Measurements from ENCODE around the gene PSME2. TPM values are rescaled to one million over a fixed set of nuclear protein-coding genes. Genes with fewer than 3 reads are reported as not detected.
A peak's percentile ranks its signal among the peaks of the same experiment; 100 is the strongest.

The PSME2 gene
- total and polyA plus RNA-seq, 8 donors = 62.4 to 421 (median 232) TPM

- intact Hi-C loops (cut with DNase I; ENCODE audit: low total_unique reads) = no loop called here
- peaks cover 4 to 32% (median 29%) of the 10 kb centered on the region in 4 donors for H3K4me1 ChIP-seq
- no peaks in the 10 kb centered on the region for H3K9me3 ChIP-seq
- H3K27ac ChIP-seq = peak overlapping the region in 3 of 5 donors; percentile 29 to 59 (median 47)
- H3K4me3 ChIP-seq = no peak overlapping the region
- peak in 1 of 2 donors; percentile 64 for DNase-seq
- H3K27me3 ChIP-seq = no peaks in the 10 kb centered on the region
- WGBS, 5 donors = 46 to 58% (median 58%) methylated on average over 5 to 7 of the region's 7 CpGs
- no peak for TF ChIP-seq POLR2AphosphoS5 (IDR thresholded peaks at IDR 0.05)
- TF ChIP-seq POLR2A (IDR thresholded peaks at IDR 0.05) = no peak
- TF ChIP-seq CTCF (IDR thresholded peaks at IDR 0.05) = no peak
- TF ChIP-seq EP300 (IDR thresholded peaks at IDR 0.05) = no peak
- H3K36me3 ChIP-seq = no peaks in the 10 kb centered on the region
Observed at GRCh38 chr14:24130717-24131548, 15.5 kb downstream of the PSME2 start.

- TF ChIP-seq CTCF (IDR thresholded peaks at IDR 0.05) (no peak), EP300 (IDR thresholded peaks at IDR 0.05) (no peak), POLR2A (IDR thresholded peaks at IDR 0.05) (no peak), POLR2AphosphoS5 (IDR thresholded peaks at IDR 0.05) (no peak)
- Histone ChIP-seq H3K9me3 (no peaks in the 10 kb centered on the region), H3K27ac (peak within 1 kb of the TSS in 3 of 5 donors; percentile 29 to 59 (median 47)), H3K36me3 (no peaks in the 10 kb centered on the region), H3K4me3 (no peak within 1 kb of the TSS), H3K27me3 (no peaks in the 10 kb centered on the region), H3K4me1 (peaks cover 1 to 28% (median 25%) of the 10 kb centered on the region in 4 donors)
- WGBS, 5 donors = 94 to 95% (median 94%) methylated on average over 5 of the region's 5 CpGs
- DNase-seq = no peak
- intact Hi-C loops (cut with DNase I; ENCODE audit: low total_unique reads) = no loop called here
Observed at GRCh38 chr14:24130380-24130716, 16.1 kb downstream of the PSME2 start, which contains the start of gene FITM1. Gene FITM1 (plus strand): TSS chr14:24130659. CDS start chr14:24131564, 905 bp downstream.

GRCh38 chr14:24129410-24129998, 16.9 kb downstream of the PSME2 start:
- Histone ChIP-seq H3K4me1 (peaks cover 0 to 25% (median 22%) of the 10 kb centered on the region in 4 donors), H3K27ac (no peak overlapping the region), H3K27me3 (no peaks in the 10 kb centered on the region), H3K9me3 (no peaks in the 10 kb centered on the region), H3K4me3 (no peak overlapping the region), H3K36me3 (peaks cover under 1 to 7% (median 4%) of the 10 kb centered on the region in 4 donors)
- intact Hi-C loops (cut with DNase I; ENCODE audit: low total_unique reads) = no loop called here
- 87 to 96% (median 96%) methylated on average over 8 of the region's 8 CpGs for WGBS, 5 donors
- TF ChIP-seq POLR2AphosphoS5 (IDR thresholded peaks at IDR 0.05) (no peak), EP300 (IDR thresholded peaks at IDR 0.05) (no peak), CTCF (IDR thresholded peaks at IDR 0.05) (no peak), POLR2A (IDR thresholded peaks at IDR 0.05) (no peak)
- DNase-seq = no peak

GRCh38 chr14:24127673-24128072, 18.7 kb downstream of the PSME2 start:
- WGBS, 5 donors = 83 to 95% (median 90%) methylated on average over 2 of the region's 2 CpGs
- H3K9me3 ChIP-seq = no peaks in the 10 kb centered on the region
- no peak for DNase-seq
- intact Hi-C loops (cut with DNase I; ENCODE audit: low total_unique reads) = no loop called here
- peaks cover 18 to 25% (median 22%) of the 10 kb centered on the region in 4 donors for H3K36me3 ChIP-seq
- H3K4me1 ChIP-seq = peaks cover 0 to 22% (median 19%) of the 10 kb centered on the region in 4 donors
- no peak overlapping the region for H3K27ac ChIP-seq
- TF ChIP-seq POLR2AphosphoS5 (IDR thresholded peaks at IDR 0.05) (no peak), CTCF (IDR thresholded peaks at IDR 0.05) (no peak), POLR2A (IDR thresholded peaks at IDR 0.05) (no peak), EP300 (IDR thresholded peaks at IDR 0.05) (no peak)
- H3K4me3 ChIP-seq = no peak overlapping the region
- no peaks in the 10 kb centered on the region for H3K27me3 ChIP-seq
